K562 (cell line): ENCODE measurements around the gene TTC39C. TPM values are rescaled to one million over a fixed set of nuclear protein-coding genes. Genes with fewer than 3 reads are reported as not detected.

ENCODE experiments used
- ATAC-seq: fragments of 200-7000 bp; cut with Tn5 transposase; 3 replicates; pipeline ENCODE4 v1.9.1; 2020; ENCODE audit warnings: moderate library complexity
- BruUV-seq: library from RNA; stranded (reverse); fragments of 400-500 nt; replicated peaks from 2 replicates; lab custom pipeline; 2021; lab: Mats Ljungman, UMichigan
- CTCF ChIA-PET: fragments of 300-600 bp; formaldehyde crosslinking; extraction: SDS; loops from one replicate; lab custom pipeline; 2021; ENCODE audit warnings: low intra/inter-chr PET ratio; lab: Yijun Ruan, JAX
- POLR2A ChIA-PET: fragments of 300-600, 350-650 bp; sonication (Branson Sonifier 250); formaldehyde crosslinking; extraction: SDS; loops from one replicate; lab custom pipeline; 2021; ENCODE audit warnings: antibody characterized with exemption, inconsistent platforms; lab: Yijun Ruan, JAX
- DNase-seq, 4 experiments: peaks; one replicate each; pipeline versions ENCODE4 v3.0.0 to v3.0.0-alpha.2; 2011 to 2018; ENCODE audit warnings: low spot score in 3 of 4, mixed read lengths in 3 of 4; ENCODE audit errors: extremely low read depth in 1 of 4
- FAIRE-seq: peaks from 2 replicates; lab custom pipeline; 2011; peaks lifted over from hg19 to GRCh38; lab: Jason Lieb, UNC
- H2AFZ ChIP-seq: 2 replicates; pipeline ENCODE4 v1.6.0; 2011; ENCODE audit warnings: low read depth, low read length, control low read depth, inconsistent platforms
- H3K27ac ChIP-seq: fragments of 200-600 bp; 3 replicates; pipeline ENCODE4 v1.8.0; 2011; ENCODE audit warnings: low read depth, mild to moderate bottlenecking, control low read depth, inconsistent platforms, low read length, moderate library complexity, mixed read lengths; ENCODE audit errors: extremely low read depth
- H3K27me3 ChIP-seq, 2 experiments: fragments of 300-600 bp in 1 of 2; 2 replicates in 1 of 2; 3 replicates in 1 of 2; pipeline versions ENCODE4 v1.6.0 to v1.8.0; 2011; ENCODE audit warnings: inconsistent platforms in 2 of 2, low read length in 2 of 2, mild to moderate bottlenecking in 1 of 2, mixed read lengths in 1 of 2, moderate library complexity in 1 of 2; ENCODE audit not compliant: control insufficient read depth in 2 of 2, insufficient read depth in 2 of 2
- H3K36me3 ChIP-seq: fragments of 300-600 bp; 3 replicates; pipeline ENCODE4 v1.8.0; 2011; ENCODE audit warnings: mild to moderate bottlenecking, low read length, inconsistent platforms; ENCODE audit not compliant: control insufficient read depth, insufficient read depth
- H3K4me1 ChIP-seq, 2 experiments: fragments of 200-600 bp in 1 of 2; replicated peaks in 1 of 2; 2 replicates in 1 of 2; 3 replicates in 1 of 2; pipeline versions ENCODE4 v1.5.1 to v1.8.0; 2011; ENCODE audit warnings: inconsistent platforms in 2 of 2, low read length in 2 of 2, mild to moderate bottlenecking in 1 of 2, mixed read lengths in 1 of 2, moderate library complexity in 1 of 2; ENCODE audit not compliant: control insufficient read depth in 2 of 2, insufficient read depth in 2 of 2
- H3K4me2 ChIP-seq: 2 replicates; pipeline ENCODE4 v1.6.1; 2011; ENCODE audit warnings: low read length, control low read depth, inconsistent platforms, mixed read lengths; ENCODE audit not compliant: insufficient read depth
- H3K4me3 ChIP-seq: fragments of 200-600 bp; sonication (generic), shearing (Covaris generic); 2 replicates; pipeline ENCODE4 v1.5.1; 2016; ENCODE audit warnings: control low read depth, inconsistent platforms
- H3K79me2 ChIP-seq: fragments of 200-600 bp; 3 replicates; pipeline ENCODE4 v1.8.0; 2011; ENCODE audit warnings: low read length, inconsistent platforms; ENCODE audit not compliant: control insufficient read depth, insufficient read depth
- H3K9ac ChIP-seq, 2 experiments: 2 replicates each; pipeline versions ENCODE4 v1.6.0 to v1.6.1; 2011; ENCODE audit warnings: low read depth in 2 of 2, low read length in 2 of 2, control low read depth in 1 of 2, inconsistent platforms in 1 of 2, mild to moderate bottlenecking in 1 of 2, mixed read lengths in 1 of 2; ENCODE audit not compliant: insufficient read depth in 1 of 2
- H3K9me1 ChIP-seq: one replicate; pipeline ENCODE4 v1.6.0; 2011; ENCODE audit warnings: inconsistent platforms, mild to moderate bottlenecking, low read length, moderate library complexity; ENCODE audit not compliant: control insufficient read depth, insufficient read depth
- H3K9me3 ChIP-seq: replicated peaks from 2 replicates; pipeline ENCODE4 v1.5.1; 2011; ENCODE audit warnings: low read depth, low read length, inconsistent platforms; ENCODE audit not compliant: control insufficient read depth, insufficient read depth
- H4K20me1 ChIP-seq: replicated peaks from 2 replicates; pipeline ENCODE4 v1.6.1; 2011; ENCODE audit warnings: low read length, inconsistent platforms, mixed read lengths; ENCODE audit not compliant: control insufficient read depth, insufficient read depth
- BDP1 ChIP-seq: IDR thresholded peaks from 3 replicates; pipeline ENCODE4 v1.6.1; 2011; ENCODE audit not compliant: insufficient read length, insufficient read depth
- FUS ChIP-seq: fragments of 200-400 bp; formaldehyde crosslinking; optimal IDR thresholded peaks from 2 replicates; pipeline ENCODE3; 2017; ENCODE audit warnings: low read depth, low read length
- GTF2E2 ChIP-seq: fragments of 200-800 bp; sonication (Bioruptor generic); IDR thresholded peaks from 2 replicates; pipeline ENCODE4 v1.6.1; 2016; ENCODE audit warnings: missing genetic modification characterization, missing compliant biosample characterization
- RNF219 ChIP-seq: fragments of 250-450 bp; sonication (Bioruptor Pico); IDR thresholded peaks from 2 replicates; pipeline ENCODE4 v1.5.0; 2022; ENCODE audit warnings: mild to moderate bottlenecking
- SETDB1 ChIP-seq: IDR thresholded peaks from one replicate; pipeline ENCODE4 v1.6.1; 2012; ENCODE audit warnings: low read length, control low read depth, inconsistent platforms
- ZNF76 ChIP-seq: fragments of 250-450 bp; sonication (Bioruptor Pico); IDR thresholded peaks from 2 replicates; pipeline ENCODE4 v1.4.0; 2020; ENCODE audit warnings: mild to moderate bottlenecking, moderate library complexity, borderline replicate concordance
- WGBS: fragments of 100-300 bp; shearing (Covaris generic); methylation state at CpG from one replicate; pipeline ENCODE4 v1.1.6; 2016; ENCODE audit warnings: low coverage, mixed read lengths; ENCODE audit not compliant: insufficient coverage; ENCODE audit errors: missing lambda C conversion rate; 5-methylcytosine and 5-hydroxymethylcytosine counted together
- in situ Hi-C: fragments of 300-500 bp; cut with MboI; formaldehyde crosslinking; loops from 4 replicates; pipeline ENCODE4 v1.15.0; 2018; ENCODE audit warnings: inconsistent platforms, mixed read lengths
- intact Hi-C: fragments of 100-400 bp; cut with micrococcal nuclease; formaldehyde crosslinking; loops from 2 replicates; pipeline ENCODE4 v1.14.2; 2022
- polyA plus RNA-seq, 8 experiments: library from polyadenylated mRNA; depleted of rRNA in 4 of 8; stranded (reverse) in 5 of 8; unstranded in 3 of 8; fragments of >200 nt; fragmentation: Nextera tagmentation in 2 of 8; fragmentation: Illumina TruSeq in 1 of 8; extraction: Ambion mirVana in 2 of 8; extraction: Trizol in 1 of 8; gene quantifications; 2 replicates each; pipeline versions ENCODE4 v1.2.1 to v1.2.3, GENCODE V29; 2011 to 2014; ENCODE audit warnings: inconsistent platforms in 1 of 8, missing spikeins in 1 of 8
- total RNA-seq, 7 experiments: library from RNA; depleted of rRNA in 6 of 7; stranded (reverse); fragments of >200 nt in 6 of 7; fragmentation: Illumina TruSeq in 2 of 7; extraction: Trizol in 2 of 7; gene quantifications; 2 replicates each; pipeline versions ENCODE4 v1.2.1 to v1.2.3, GENCODE V29; 2011 to 2021; ENCODE audit warnings: low replicate concordance in 1 of 7
- TF ChIP-seq, protein P1 (sequence below), 2 experiments: fragments of 450-650 bp; IDR thresholded peaks; 2 replicates each; pipeline ENCODE4 v1.6.1; 2016; ENCODE audit warnings: mild to moderate bottlenecking in 2 of 2, borderline replicate concordance in 1 of 2, low read depth in 1 of 2, moderate library complexity in 1 of 2

The TTC39C gene
- total and polyA plus RNA-seq, 9 of the 15 experiments (the other 6 are each of a cell fraction or from before 2014, with no cell fraction given) = 0.01 to 0.58 (median 0.18) TPM; not detected in 5

DNA sequence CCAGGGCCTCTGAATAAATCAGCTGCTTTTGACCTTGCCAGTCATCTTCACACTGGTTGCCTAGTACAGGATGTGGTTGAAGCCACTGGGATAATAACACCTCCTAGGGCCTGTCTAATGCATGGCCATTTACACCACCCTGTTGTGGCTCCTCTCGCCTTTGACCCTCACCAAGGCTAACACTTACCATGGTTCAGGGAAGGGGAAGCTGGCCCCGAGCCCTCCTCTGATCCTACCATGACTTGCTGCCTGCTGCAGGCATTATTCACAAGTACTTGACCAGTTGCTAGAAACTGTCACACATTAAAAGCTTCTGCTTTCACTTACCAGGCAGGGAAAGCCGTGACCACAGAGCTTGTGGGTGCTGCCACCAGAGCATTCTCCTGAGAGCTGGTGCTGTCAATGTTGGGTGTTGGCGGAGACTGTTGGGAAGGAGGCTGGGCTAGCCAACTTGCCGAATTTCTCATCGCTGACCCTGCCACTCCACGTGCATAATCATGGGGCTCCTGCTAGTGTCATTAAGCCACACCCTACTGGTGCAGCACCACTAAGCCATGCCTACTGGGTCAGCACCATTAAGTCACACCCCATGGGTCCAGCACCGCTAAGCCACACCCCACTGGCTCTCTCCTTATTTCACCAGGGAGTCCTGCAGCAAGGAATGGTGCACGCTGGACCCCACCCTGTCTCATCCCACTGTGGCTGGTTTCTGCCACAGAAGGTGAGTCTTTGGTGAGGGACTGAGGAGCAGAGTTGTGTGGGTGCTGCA lies 47.0 kb upstream of the TTC39C start:
- H3K4me2 ChIP-seq = no peak overlapping the region
- no peaks in the 10 kb centered on the region for H3K36me3 ChIP-seq
- FAIRE-seq = no peak
- peaks cover 0 to 7% of the 10 kb centered on the region in 2 experiments; a peak in 1 of 5 replicates for H3K27me3 ChIP-seq
- BruUV-seq = no TSS peak
- no peaks in the 10 kb centered on the region for H3K9me1 ChIP-seq
- ATAC-seq = no peak
- CTCF ChIA-PET = no interaction called here
- no peaks in the 10 kb centered on the region for H3K79me2 ChIP-seq
- H3K9me3 ChIP-seq = no peaks in the 10 kb centered on the region
- no peaks in the 10 kb centered on the region for H3K4me1 ChIP-seq
- intact Hi-C loops (loop anchor here (5.0 kb wide), 1 partner anchor 150 kb away; no protein-coding TSS in a partner anchor), in situ Hi-C loops (no loop called here)
- WGBS = 3% methylated on average over 9 of the region's 9 CpGs
- POLR2A ChIA-PET = interaction anchor here (1.3 kb wide), 1 partner anchor 224 kb away, joined by 3 read pairs; no protein-coding TSS in a partner anchor
- no peak overlapping the region for H3K4me3 ChIP-seq
- no peak overlapping the region for H3K9ac ChIP-seq
- DNase-seq = no peak
- no peak overlapping the region for H2AFZ ChIP-seq
- H4K20me1 ChIP-seq = no peaks in the 10 kb centered on the region
- H3K27ac ChIP-seq = no peak overlapping the region
- TF ChIP-seq, protein P1, sequence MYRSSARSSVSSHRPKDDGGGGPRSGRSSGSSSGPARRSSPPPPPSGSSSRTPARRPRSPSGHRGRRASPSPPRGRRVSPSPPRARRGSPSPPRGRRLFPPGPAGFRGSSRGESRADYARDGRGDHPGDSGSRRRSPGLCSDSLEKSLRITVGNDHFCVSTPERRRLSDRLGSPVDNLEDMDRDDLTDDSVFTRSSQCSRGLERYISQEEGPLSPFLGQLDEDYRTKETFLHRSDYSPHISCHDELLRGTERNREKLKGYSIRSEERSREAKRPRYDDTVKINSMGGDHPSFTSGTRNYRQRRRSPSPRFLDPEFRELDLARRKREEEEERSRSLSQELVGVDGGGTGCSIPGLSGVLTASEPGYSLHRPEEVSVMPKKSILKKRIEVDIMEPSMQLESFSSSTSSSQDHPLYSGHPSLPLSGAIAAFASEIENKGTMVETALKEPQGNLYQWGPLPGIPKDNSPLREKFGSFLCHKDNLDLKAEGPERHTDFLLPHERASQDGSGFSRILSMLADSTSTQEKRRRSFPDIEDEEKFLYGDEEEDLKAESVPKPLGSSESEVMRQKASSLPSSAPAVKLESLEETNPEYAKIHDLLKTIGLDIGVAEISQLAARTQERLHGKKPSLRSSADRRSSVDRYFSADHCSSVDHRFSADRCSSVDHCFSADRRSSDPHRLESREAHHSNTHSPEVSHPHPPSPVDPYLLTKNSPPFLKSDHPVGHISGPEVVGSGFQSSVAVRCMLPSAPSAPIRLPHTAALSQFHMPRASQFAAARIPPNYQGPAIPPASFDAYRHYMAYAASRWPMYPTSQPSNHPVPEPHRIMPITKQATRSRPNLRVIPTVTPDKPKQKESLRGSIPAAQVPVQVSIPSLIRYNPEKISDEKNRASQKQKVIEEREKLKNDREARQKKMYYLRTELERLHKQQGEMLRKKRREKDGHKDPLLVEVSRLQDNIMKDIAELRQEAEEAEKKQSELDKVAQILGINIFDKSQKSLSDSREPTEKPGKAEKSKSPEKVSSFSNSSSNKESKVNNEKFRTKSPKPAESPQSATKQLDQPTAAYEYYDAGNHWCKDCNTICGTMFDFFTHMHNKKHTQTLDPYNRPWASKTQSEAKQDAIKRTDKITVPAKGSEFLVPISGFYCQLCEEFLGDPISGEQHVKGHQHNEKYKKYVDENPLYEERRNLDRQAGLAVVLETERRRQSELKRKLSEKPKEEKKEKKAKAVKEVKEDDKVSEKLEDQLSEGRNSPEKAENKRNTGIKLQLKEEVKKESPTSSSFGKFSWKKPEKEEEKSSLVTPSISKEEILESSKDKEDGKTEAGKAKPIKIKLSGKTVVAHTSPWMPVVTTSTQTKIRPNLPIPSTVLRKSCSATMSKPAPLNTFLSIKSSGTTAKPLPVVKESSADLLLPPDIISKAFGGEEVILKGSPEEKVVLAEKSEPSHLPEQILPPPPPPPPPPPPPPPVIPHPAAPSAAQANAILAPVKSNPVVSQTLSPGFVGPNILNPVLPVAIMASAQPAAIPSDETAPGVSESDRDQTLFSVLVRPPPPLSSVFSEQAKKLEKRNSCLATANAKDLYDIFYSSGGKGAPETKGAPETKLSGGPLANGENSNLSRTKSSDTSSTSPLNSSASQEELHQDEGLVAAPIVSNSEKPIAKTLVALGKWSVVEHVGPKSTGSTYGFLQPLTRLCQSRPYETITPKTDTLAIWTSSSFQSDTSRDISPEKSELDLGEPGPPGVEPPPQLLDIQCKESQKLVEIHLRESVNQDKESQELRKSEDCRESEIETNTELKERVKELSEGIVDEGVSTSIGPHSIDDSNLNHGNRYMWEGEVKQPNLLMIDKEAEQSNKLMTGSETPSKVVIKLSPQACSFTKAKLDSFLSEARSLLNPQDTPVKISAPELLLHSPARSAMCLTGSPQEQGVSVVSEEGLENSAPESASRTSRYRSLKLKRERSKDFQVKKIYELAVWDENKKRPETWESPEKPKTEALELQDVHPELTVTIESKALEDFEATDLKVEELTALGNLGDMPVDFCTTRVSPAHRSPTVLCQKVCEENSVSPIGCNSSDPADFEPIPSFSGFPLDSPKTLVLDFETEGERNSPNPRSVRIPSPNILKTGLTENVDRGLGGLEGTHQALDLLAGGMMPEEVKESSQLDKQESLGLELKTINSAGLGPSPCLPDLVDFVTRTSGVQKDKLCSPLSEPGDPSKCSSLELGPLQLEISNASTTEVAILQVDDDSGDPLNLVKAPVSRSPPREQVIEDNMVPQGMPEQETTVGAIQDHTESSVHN (IDR thresholded peaks at IDR 0.05; ENCODE audit: borderline replicate concordance in 1 of 2, low read depth in 1 of 2) = no peak
- no peak for TF ChIP-seq RNF219 (CRISPR knock-in tag)
- TF ChIP-seq ZNF76 (CRISPR knock-in tag) = no peak
- no peak for TF ChIP-seq FUS
- TF ChIP-seq SETDB1 = no peak
- TF ChIP-seq BDP1 = no peak
- TF ChIP-seq GTF2E2 (tag) = no peak
